OCI-M1 (cell line): ENCODE measurements around the gene CACNB4.
"Not testable (repeated sequence)": the region's sequence is repeated elsewhere in the genome, so short reads cannot be mapped to it uniquely, and the experiment has no call there.

Experiments used
- DNase-seq: peaks from one replicate; lab custom pipeline; 2025; lab: John Stamatoyannopoulos, UW

Gene CACNB4

GRCh38 chr2:152050915-152051314 lies 47.9 kb downstream of the CACNB4 start:
- DNase-seq: peak; percentile 37

- no peak for DNase-seq
Measured at GRCh38 chr2:152050341-152050740, 48.5 kb downstream of the CACNB4 start.

GRCh38 chr2:152049541-152049940 lies 49.3 kb downstream of the CACNB4 start:
- DNase-seq: peak; percentile 26

GRCh38 chr2:152047824-152048471 lies 50.9 kb downstream of the CACNB4 start:
- peak; percentile 22 for DNase-seq

GRCh38 chr2:152046940-152047339 lies 51.9 kb downstream of the CACNB4 start:
- DNase-seq: no peak

- peak; percentile 88 for DNase-seq
Measured at GRCh38 chr2:152042636-152043615, 55.9 kb downstream of the CACNB4 start.

- DNase-seq: no peak
Measured at GRCh38 chr2:152038441-152038958, 60.3 kb downstream of the CACNB4 start.

GRCh38 chr2:152037743-152038435 lies 61.0 kb downstream of the CACNB4 start:
- no peak for DNase-seq

- DNase-seq: peak; percentile 83
Measured at GRCh38 chr2:152036611-152037469, 62.0 kb downstream of the CACNB4 start.

- no peak for DNase-seq
Measured at GRCh38 chr2:152034257-152034801, 64.5 kb downstream of the CACNB4 start.

- no peak for DNase-seq
Measured at GRCh38 chr2:152033011-152033925, 65.6 kb downstream of the CACNB4 start.

GRCh38 chr2:152031747-152032306 lies 67.0 kb downstream of the CACNB4 start:
- DNase-seq: no peak

- DNase-seq: peak; percentile 53
Measured at GRCh38 chr2:152030596-152031328, 68.1 kb downstream of the CACNB4 start.

- DNase-seq: no peak
Measured at GRCh38 chr2:152028182-152028862, 70.5 kb downstream of the CACNB4 start.

- DNase-seq: peak; percentile 92
Measured at GRCh38 chr2:152025678-152026287, 73.1 kb downstream of the CACNB4 start.

GRCh38 chr2:152024477-152024876 lies 74.4 kb downstream of the CACNB4 start:
- DNase-seq: no peak

GRCh38 chr2:152022090-152022489 lies 76.8 kb downstream of the CACNB4 start:
- no peak for DNase-seq

GRCh38 chr2:152021001-152021400 lies 77.8 kb downstream of the CACNB4 start:
- not testable (repeated sequence) for DNase-seq
